Motor neuron (in vitro differentiated cells): ENCODE data around the gene UGT3A1. TPM values are rescaled to one million over a fixed set of nuclear protein-coding genes. Genes with fewer than 3 reads are reported as not detected.
"Not testable (repeated sequence)": the region's sequence is repeated elsewhere in the genome, so short reads cannot be mapped to it uniquely, and the experiment has no call there.

Source experiments
- ATAC-seq, 8 experiments: fragments of 200-7000 bp; cut with Tn5 transposase; replicated peaks in 6 of 8; 2 replicates each; pipeline ENCODE4 v1.8.0; 2021; ENCODE audit warnings: mild to moderate bottlenecking in 8 of 8, moderate library complexity in 8 of 8
- H3K27ac ChIP-seq, 2 donors: fragments of 250-450 bp; sonication (Bioruptor Pico); 2 replicates each; pipeline ENCODE4 v1.9.0; 2021; ENCODE audit warnings: antibody characterized with exemption in 2 of 2, mild to moderate bottlenecking in 2 of 2, moderate library complexity in 1 of 2
- H3K4me1 ChIP-seq, 2 donors: fragments of 250-450 bp; sonication (Bioruptor Pico); replicated peaks in 1 of 2; 2 replicates each; pipeline ENCODE4 v1.6.1; 2021; ENCODE audit warnings: antibody characterized with exemption in 2 of 2, mild to moderate bottlenecking in 2 of 2, moderate library complexity in 1 of 2
- H3K4me3 ChIP-seq, 5 donors: fragments of 250-450 bp; sonication (Bioruptor Pico); 2 replicates each; pipeline ENCODE4 v1.9.0; 2021; ENCODE audit warnings: antibody characterized with exemption in 5 of 5, mild to moderate bottlenecking in 5 of 5, moderate library complexity in 4 of 5
- WGBS, 10 experiments: fragments of 450-650 bp; shearing (Covaris generic); methylation state at CpG; one replicate each; pipeline ENCODE4 v1.0.0; 2022; 5-methylcytosine and 5-hydroxymethylcytosine counted together
- in situ Hi-C, 9 experiments: fragments of 400-800 bp; cut with MboI; loops; one replicate each; pipeline ENCODE4 v1.15.0; 2021; ENCODE audit warnings: low sequenced_read_pairs in 9 of 9, low pct_unique_long_range_greater_than_20kb in 2 of 9; ENCODE audit not compliant: unreplicated experiment in 9 of 9
- total RNA-seq, 8 experiments: library from RNA; unstranded; fragments of 300-600 nt; gene quantifications; 2 replicates each; pipeline versions ENCODE4 v1.2.3 to v1.2.4, GENCODE V29; 2022

UGT3A1 gene
- total RNA-seq, 8 experiments from 2014 or later: 0.14 to 2.6 (median 0.55) TPM; not detected in 2

- no peak overlapping the region for H3K4me3 ChIP-seq
- no peak overlapping the region for H3K27ac ChIP-seq
- 0 to 90% (median 71%) methylated on average over 1 to 5 of the region's 5 CpGs; no CpG with 5 or more reads in 1 of the 10 experiments for WGBS, 10 experiments
- no peaks in the 10 kb centered on the region for H3K4me1 ChIP-seq
- in situ Hi-C loops: no loop called here
- no peak for ATAC-seq
Measured at GRCh38 chr5:36017622-36018021, 26.4 kb upstream of the UGT3A1 start.

GRCh38 chr5:36017004-36017403, 25.8 kb upstream of the UGT3A1 start:
- Histone ChIP-seq H3K4me3 (no peak overlapping the region), H3K4me1 (no peaks in the 10 kb centered on the region), H3K27ac (no peak overlapping the region)
- in situ Hi-C loops: no loop called here
- 13 to 100% (median 78%) methylated on average over 1 of the region's 1 CpG; no CpG with 5 or more reads in 1 of the 10 experiments for WGBS, 10 experiments
- no peak for ATAC-seq

DNA sequence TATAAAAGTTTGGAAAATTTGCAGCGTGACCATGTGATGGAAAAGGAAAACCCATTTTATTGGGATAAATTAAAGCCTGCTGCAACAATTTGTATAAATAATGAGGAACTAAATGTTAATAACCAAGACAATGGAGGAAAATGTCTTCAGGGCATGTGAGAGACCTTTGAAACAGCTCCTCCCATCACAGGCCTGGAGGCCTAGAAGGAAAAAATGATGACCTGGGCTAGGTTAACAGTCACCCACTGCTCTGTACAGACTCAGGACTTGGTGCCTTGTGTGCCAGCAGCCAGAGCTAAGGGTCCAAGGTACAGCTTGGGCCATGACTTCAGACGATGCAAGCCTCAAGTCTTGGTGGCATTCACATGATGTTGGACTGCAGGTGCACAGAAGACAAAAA, 22.0 kb upstream of the UGT3A1 start:
- Histone ChIP-seq H3K4me3 (no peak overlapping the region), H3K4me1 (no peaks in the 10 kb centered on the region), H3K27ac (no peak overlapping the region)
- in situ Hi-C loops: no loop called here
- 0 to 100% (median 67%) methylated on average over 1 to 2 of the region's 2 CpGs; no CpG with 5 or more reads in 1 of the 10 experiments for WGBS, 10 experiments
- no peak for ATAC-seq

DNA sequence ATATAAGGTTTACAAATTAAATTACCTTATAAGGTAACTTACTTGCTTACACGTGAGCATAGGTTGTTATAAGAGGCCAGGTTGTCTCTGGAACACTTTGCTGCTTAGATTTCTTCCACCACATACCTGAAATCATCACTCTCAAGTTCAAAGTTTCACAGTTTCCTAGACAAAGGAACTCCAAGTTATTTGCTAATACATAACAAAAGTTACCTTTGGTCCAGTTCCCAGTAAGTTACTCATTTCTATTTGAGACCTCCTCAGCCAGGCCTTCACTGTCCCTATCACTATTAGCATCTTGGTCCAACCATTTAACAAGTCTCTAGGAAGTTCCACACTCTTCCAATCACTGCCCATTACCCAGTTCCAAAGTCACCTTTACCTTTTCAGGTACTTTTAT, 18.5 kb upstream of the UGT3A1 start:
- Histone ChIP-seq H3K4me1 (no peaks in the 10 kb centered on the region), H3K27ac (no peak overlapping the region), H3K4me3 (no peak overlapping the region)
- 0 to 75% (median 50%) methylated on average over 1 of the region's 1 CpG; no CpG with 5 or more reads in 3 of the 10 experiments for WGBS, 10 experiments
- in situ Hi-C loops: no loop called here
- ATAC-seq: no peak

DNA sequence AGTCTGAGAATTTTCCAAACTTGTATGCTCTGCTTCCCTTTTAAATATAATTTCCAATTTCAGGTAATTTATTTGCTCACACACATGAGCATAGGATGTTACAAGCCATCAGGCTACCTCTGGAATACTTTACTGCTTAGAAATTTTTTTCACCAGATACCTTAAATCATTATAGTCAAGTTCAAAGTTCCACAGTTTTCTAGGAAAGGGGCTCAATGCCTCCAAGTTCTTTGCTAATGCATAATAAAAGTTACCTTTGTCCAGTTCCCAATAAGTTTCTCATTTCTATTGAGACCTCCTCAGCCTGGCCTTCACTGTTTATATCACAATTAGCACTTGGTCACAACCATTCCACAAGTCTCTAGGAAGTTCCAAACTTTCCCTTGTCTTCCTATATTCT, 16.2 kb upstream of the UGT3A1 start:
- ATAC-seq: no peak
- Histone ChIP-seq H3K4me3 (no peak overlapping the region), H3K27ac (no peak overlapping the region), H3K4me1 (no peaks in the 10 kb centered on the region)
- in situ Hi-C loops: no loop called here

GRCh38 chr5:36006163-36006562, 15.0 kb upstream of the UGT3A1 start:
- no peak overlapping the region for H3K4me3 ChIP-seq
- H3K27ac ChIP-seq: no peak overlapping the region
- ATAC-seq: no peak
- 0 to 80% (median 40%) methylated on average over 1 of the region's 1 CpG; no CpG with 5 or more reads in 3 of the 10 experiments for WGBS, 10 experiments
- no peaks in the 10 kb centered on the region for H3K4me1 ChIP-seq
- in situ Hi-C loops: no loop called here

DNA sequence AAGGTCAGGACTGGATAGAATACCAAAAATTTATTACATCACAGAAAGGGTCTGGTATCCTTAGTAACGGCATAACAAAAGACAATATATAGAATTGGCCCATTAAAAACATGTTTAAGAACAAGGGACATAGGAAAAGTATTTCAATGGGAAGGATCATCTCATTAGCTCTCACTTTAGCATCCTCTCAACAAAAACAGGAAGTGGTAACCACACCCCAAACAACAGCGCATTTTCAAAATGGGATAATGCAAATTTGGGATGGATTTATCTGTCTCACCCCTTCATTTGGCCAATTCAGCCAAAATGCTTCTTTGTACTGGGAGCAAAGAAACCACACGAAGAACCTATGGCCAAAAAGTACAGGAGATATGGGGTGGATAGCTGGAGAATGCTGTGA, 9.8 kb upstream of the UGT3A1 start:
- Histone ChIP-seq H3K4me1 (no peaks in the 10 kb centered on the region), H3K4me3 (no peak overlapping the region), H3K27ac (no peak overlapping the region)
- ATAC-seq: no peak
- in situ Hi-C loops: no loop called here
- WGBS, 10 experiments: 20 to 83% (median 59%) methylated on average over 1 to 3 of the region's 3 CpGs; no CpG with 5 or more reads in 2 of the 10 experiments

DNA sequence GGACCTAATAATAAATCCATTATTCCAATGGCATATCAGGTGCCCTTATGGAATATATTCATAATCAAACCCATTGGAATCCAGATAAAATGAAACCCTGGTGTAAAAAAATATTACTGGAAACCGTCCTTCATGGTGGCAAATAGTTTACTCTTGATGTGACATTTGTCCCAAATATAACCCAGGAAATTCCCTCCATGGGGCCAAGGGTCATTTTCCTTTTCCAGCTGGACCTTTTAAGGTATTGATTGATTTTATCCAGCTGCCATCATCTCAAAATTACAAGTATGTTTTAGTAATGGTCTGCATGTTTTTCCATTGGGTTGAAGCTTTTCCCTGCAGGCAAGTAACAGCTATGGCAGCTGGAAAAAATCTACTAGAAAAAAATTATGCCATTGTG, 8.4 kb upstream of the UGT3A1 start:
- in situ Hi-C loops: no loop called here
- H3K4me1 ChIP-seq: no peaks in the 10 kb centered on the region
- no peak overlapping the region for H3K27ac ChIP-seq
- 43 to 100% (median 59%) methylated on average over 1 of the region's 1 CpG; no CpG with 5 or more reads in 2 of the 10 experiments for WGBS, 10 experiments
- no peak overlapping the region for H3K4me3 ChIP-seq
- no peak for ATAC-seq

- Histone ChIP-seq H3K27ac (no peak overlapping the region), H3K4me3 (no peak overlapping the region), H3K4me1 (no peaks in the 10 kb centered on the region)
- 31 to 95% (median 75%) methylated on average over 2 to 4 of the region's 4 CpGs; no CpG with 5 or more reads in 1 of the 10 experiments for WGBS, 10 experiments
- ATAC-seq: no peak
- in situ Hi-C loops: no loop called here
Measured at GRCh38 chr5:35996076-35996475, 4.9 kb upstream of the UGT3A1 start.

DNA sequence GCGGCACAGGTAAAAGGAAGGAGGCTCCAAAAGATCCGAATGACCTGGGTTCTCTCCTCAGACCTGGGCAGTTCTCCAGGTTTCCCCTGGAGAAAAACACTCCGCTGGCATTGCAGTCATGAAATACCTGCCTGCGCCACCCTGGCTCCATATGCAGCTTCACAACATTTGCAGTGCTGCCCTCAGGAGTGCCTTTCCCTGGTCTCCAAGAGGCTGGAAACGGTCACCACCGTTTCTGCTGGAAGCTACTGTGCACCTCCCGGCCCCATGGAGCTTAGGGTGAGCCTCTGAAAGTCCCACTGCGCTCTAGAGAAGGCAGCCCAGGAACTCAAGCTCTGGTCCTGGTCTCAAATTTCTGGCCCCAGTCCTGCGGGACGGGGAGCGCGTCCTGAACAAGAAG, 670 bp downstream of the UGT3A1 start:
- Histone ChIP-seq H3K4me1 (no peaks in the 10 kb centered on the region), H3K4me3 (no peak overlapping the region), H3K27ac (no peak overlapping the region)
- peak in 1 of 8 experiments; percentile 50 for ATAC-seq
- WGBS, 10 experiments: 0 to 85% (median 48%) methylated on average over 2 to 12 of the region's 12 CpGs; no CpG with 5 or more reads in 3 of the 10 experiments
- in situ Hi-C loops: no loop called here

GRCh38 chr5:35988529-35988928, 2.7 kb downstream of the UGT3A1 start:
- in situ Hi-C loops: no loop called here
- ATAC-seq: no peak
- Histone ChIP-seq H3K4me1 (no peaks in the 10 kb centered on the region), H3K27ac (no peak overlapping the region), H3K4me3 (no peak overlapping the region)
- WGBS, 10 experiments: 42 to 100% (median 70%) methylated on average over 1 to 4 of the region's 4 CpGs; no CpG with 5 or more reads in 1 of the 10 experiments

GRCh38 chr5:35987776-35988175, 3.4 kb downstream of the UGT3A1 start:
- no peak overlapping the region for H3K27ac ChIP-seq

DNA sequence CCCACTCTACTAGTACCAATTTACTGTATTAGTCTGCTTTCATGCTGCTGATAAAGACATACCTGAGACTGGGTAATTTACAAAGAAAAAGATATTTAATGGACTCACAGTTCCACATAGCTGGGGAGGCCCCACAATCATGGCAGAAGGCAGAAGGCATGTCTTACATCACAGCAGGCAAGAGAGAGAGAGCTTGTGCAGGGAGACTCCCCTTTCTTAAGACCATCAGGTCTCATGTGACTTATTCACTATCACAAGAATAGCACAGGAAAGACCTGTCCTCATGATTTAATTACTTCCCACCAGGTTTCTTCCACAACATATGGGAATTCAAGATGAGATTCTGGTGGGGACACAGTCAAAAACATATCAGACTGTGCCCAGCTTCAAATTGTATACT, 11.5 kb downstream of the UGT3A1 start:
- Histone ChIP-seq H3K4me1 (no peaks in the 10 kb centered on the region), H3K4me3 (no peak overlapping the region), H3K27ac (no peak overlapping the region)
- in situ Hi-C loops: no loop called here
- ATAC-seq: no peak

More at GRCh38 chr5:35987776-35988175, 3.4 kb downstream of the UGT3A1 start:
- in situ Hi-C loops: no loop called here
- Histone ChIP-seq H3K4me3 (no peak overlapping the region), H3K4me1 (no peaks in the 10 kb centered on the region)
- 0 to 59% (median 44%) methylated on average over 2 to 3 of the region's 3 CpGs; no CpG with 5 or more reads in 1 of the 10 experiments for WGBS, 10 experiments
- ATAC-seq: no peak

DNA sequence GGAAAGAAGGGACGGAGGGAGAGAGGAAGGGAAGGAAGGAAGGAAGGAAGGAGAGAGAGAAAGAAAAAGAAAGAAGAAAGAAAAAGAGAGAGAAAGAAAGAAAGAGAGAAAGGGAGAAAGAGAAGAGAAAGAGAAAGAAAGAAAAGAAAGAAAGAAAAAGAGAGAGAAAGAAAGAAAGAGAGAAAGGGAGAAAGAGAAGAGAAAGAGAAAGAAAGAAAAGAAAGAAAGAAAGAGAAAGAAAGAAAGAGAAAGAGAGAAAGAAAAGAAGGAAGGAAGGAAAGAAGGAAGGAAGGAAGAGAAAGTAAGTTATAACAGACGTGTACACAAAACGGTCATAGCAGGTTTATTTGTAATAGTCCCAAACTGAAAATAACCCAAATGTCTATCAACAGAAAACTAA, 14.3 kb downstream of the UGT3A1 start:
- 16 to 86% (median 63%) methylated on average over 2 to 3 of the region's 3 CpGs; no CpG with 5 or more reads in 1 of the 10 experiments for WGBS, 10 experiments
- in situ Hi-C loops, H3K27ac ChIP-seq, ATAC-seq, H3K4me1 ChIP-seq, H3K4me3 ChIP-seq: not testable (repeated sequence)
